Stimulated activated naive CD4-positive, alpha-beta T cell (primary cell): ENCODE results near the gene FBXO31.

Experiments used
- DNase-seq, 6 experiments: peaks; one replicate each; lab custom pipeline; 2025; lab: John Stamatoyannopoulos, UW

The FBXO31 gene

GRCh38 chr16:87309620-87310525 lies 73.7 kb downstream of the FBXO31 start:
- no peak for DNase-seq

- no peak for DNase-seq
Observed at GRCh38 chr16:87308826-87309225, 74.8 kb downstream of the FBXO31 start.

GRCh38 chr16:87306516-87306915 lies 77.1 kb downstream of the FBXO31 start:
- DNase-seq: no peak

- no peak for DNase-seq
Observed at GRCh38 chr16:87305505-87306391, 77.8 kb downstream of the FBXO31 start.

- no peak for DNase-seq
Observed at GRCh38 chr16:87304951-87305350, 78.6 kb downstream of the FBXO31 start.

GRCh38 chr16:87303962-87304521 lies 79.5 kb downstream of the FBXO31 start:
- DNase-seq: no peak

- no peak for DNase-seq
Observed at GRCh38 chr16:87303431-87303930, 80.1 kb downstream of the FBXO31 start.

- no peak for DNase-seq
Observed at GRCh38 chr16:87298857-87299465, 84.6 kb downstream of the FBXO31 start.

- DNase-seq: peak in 3 of 6 experiments; percentile 7 to 15 (median 8)
Observed at GRCh38 chr16:87297918-87298631, 85.5 kb downstream of the FBXO31 start.

- no peak for DNase-seq
Observed at GRCh38 chr16:87297407-87297806, 86.2 kb downstream of the FBXO31 start.

GRCh38 chr16:87295661-87296531 lies 87.7 kb downstream of the FBXO31 start:
- DNase-seq: no peak

- DNase-seq: no peak
Observed at GRCh38 chr16:87295259-87295658, 88.3 kb downstream of the FBXO31 start.

GRCh38 chr16:87293990-87294389 lies 89.6 kb downstream of the FBXO31 start:
- no peak for DNase-seq

GRCh38 chr16:87291944-87292343 lies 91.6 kb downstream of the FBXO31 start:
- DNase-seq: no peak

GRCh38 chr16:87288753-87289362 lies 94.7 kb downstream of the FBXO31 start:
- DNase-seq: no peak

- no peak for DNase-seq
Observed at GRCh38 chr16:87286839-87287626, 96.5 kb downstream of the FBXO31 start.

- no peak for DNase-seq
Observed at GRCh38 chr16:87284183-87284582, 99.4 kb downstream of the FBXO31 start.

GRCh38 chr16:87279094-87279658 lies 104.4 kb downstream of the FBXO31 start:
- DNase-seq: no peak
